Ectodermal cell (in vitro differentiated cells): Measurements from ENCODE around the gene TMA7B.

Source experiments
- H3K27ac ChIP-seq: 2 replicates; pipeline ENCODE4 v1.7.0; 2013; ENCODE audit warnings: mild to moderate bottlenecking, low read depth, low read length; ENCODE audit not compliant: insufficient read depth, poor library complexity, severe bottlenecking
- H3K27me3 ChIP-seq: 2 replicates; pipeline ENCODE4 v1.7.0; 2013; ENCODE audit warnings: mild to moderate bottlenecking, low read length; ENCODE audit not compliant: insufficient read depth, control insufficient read depth, poor library complexity, severe bottlenecking
- H3K36me3 ChIP-seq: one replicate; pipeline ENCODE4 v1.7.0; 2013; ENCODE audit warnings: low read length; ENCODE audit not compliant: control insufficient read depth, insufficient read depth
- H3K4me1 ChIP-seq: one replicate; pipeline ENCODE4 v1.7.0; 2013; ENCODE audit warnings: low read length; ENCODE audit not compliant: control insufficient read depth, insufficient read depth
- H3K4me3 ChIP-seq: 2 replicates; pipeline ENCODE4 v1.7.0; 2013; ENCODE audit warnings: low read depth, low read length, control low read depth; ENCODE audit not compliant: insufficient read depth
- H3K9me3 ChIP-seq: 2 replicates; pipeline ENCODE4 v1.7.0; 2013; ENCODE audit warnings: mild to moderate bottlenecking, low read length, moderate library complexity; ENCODE audit not compliant: control insufficient read depth
- WGBS, 2 experiments: methylation state at CpG; one replicate each; pipeline ENCODE4 v1.1.7; 2013; ENCODE audit warnings: missing lambda C conversion rate in 2 of 2; 5-methylcytosine and 5-hydroxymethylcytosine counted together

The TMA7B gene

DNA sequence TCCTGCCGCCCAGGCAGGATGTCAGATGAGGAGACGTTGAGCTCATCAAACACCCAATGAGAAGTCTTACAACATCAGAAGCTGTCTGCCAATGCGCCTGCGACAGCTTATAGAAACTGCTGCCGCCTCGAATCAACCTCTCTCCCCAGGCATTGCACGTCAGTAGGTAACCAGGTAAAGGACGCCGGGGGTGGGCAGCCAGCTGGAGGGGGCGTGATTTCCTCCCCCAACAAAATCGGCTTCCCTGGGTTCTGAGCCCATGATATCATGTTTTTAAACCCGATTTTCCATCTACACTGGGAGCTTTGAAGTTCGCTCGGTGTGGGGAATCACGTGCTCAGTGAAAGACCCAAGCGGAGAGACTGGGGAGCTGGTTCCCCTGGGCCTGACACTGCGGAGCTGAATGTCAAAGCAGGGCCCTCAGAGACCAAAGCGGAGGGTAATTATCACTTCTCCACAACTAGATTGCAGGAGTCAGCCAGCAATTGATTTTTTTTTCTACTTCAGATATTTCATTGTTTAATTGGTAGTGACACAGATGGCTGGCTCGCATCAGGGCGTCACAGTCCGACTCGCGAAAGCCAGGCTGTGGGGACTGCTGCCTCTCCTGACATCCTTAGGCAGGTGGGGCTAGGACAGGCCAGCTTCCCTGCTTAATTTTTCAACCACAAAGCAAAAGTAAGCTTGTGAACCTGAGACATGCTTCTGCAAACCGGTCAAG lies 49.9 kb downstream of the TMA7B start:
- WGBS, 2 experiments, result 67 to 69% methylated on average over 24 of the region's 24 CpGs
- Histone ChIP-seq H3K27ac (no peak overlapping the region), H3K27me3 (peaks cover 6% of the 10 kb centered on the region)

GRCh38 chr22:40010746-40011145 lies 50.5 kb downstream of the TMA7B start:
- H3K9me3 ChIP-seq, result no peaks in the 10 kb centered on the region
- peaks cover 41% of the 10 kb centered on the region for H3K4me1 ChIP-seq
- no peak overlapping the region for H3K4me3 ChIP-seq
- peaks cover 6% of the 10 kb centered on the region for H3K27me3 ChIP-seq
- no peak overlapping the region for H3K27ac ChIP-seq
- 88 to 98% methylated on average over 6 of the region's 6 CpGs for WGBS, 2 experiments
- no peaks in the 10 kb centered on the region for H3K36me3 ChIP-seq

More for the DNA sequence above, 49.9 kb downstream of the TMA7B start:
- Histone ChIP-seq H3K9me3 (no peaks in the 10 kb centered on the region), H3K4me1 (peaks cover 41% of the 10 kb centered on the region), H3K36me3 (no peaks in the 10 kb centered on the region), H3K4me3 (no peak overlapping the region)
